Ramos (cell line): ENCODE measurements around the gene QRICH1.

ENCODE experiments used
- in situ Hi-C: fragments of 300-500 bp; cut with MboI; formaldehyde crosslinking; loops from one replicate; pipeline ENCODE4 v1.14.3; 2022; ENCODE audit warnings: low sequenced_read_pairs; ENCODE audit not compliant: unreplicated experiment

QRICH1 gene

GRCh38 chr3:49004352-49005302 is 89.2 kb downstream of the QRICH1 start:
- in situ Hi-C loops, result no loop called here

DNA sequence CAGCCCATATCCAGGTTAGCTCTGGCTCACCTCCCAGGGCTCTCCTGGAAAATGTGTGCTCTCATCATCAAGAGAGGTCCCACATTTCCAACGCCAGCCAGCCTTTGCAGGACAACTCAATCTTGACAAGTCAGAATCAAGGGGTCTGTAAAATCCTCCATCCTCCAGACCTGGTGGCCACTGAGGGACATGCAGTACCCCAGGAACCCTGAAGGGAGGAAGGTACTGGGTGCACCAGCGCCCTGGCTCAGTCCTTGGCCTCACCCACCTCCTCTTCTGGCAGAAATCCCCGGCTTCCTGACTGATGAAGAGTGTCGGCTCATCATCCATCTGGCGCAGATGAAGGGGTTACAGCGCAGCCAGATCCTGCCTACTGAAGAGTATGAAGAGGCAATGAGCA is 92.7 kb downstream of the QRICH1 start:
- in situ Hi-C loops, result no loop called here

- in situ Hi-C loops, result no loop called here
These were observed 94.6 kb downstream of the QRICH1 start for GRCh38 chr3:48999085-48999858.

- in situ Hi-C loops, result no loop called here
These were observed 95.9 kb downstream of the QRICH1 start for GRCh38 chr3:48997714-48998637.

- in situ Hi-C loops, result no loop called here
These were observed 96.7 kb downstream of the QRICH1 start for GRCh38 chr3:48997102-48997635.

DNA sequence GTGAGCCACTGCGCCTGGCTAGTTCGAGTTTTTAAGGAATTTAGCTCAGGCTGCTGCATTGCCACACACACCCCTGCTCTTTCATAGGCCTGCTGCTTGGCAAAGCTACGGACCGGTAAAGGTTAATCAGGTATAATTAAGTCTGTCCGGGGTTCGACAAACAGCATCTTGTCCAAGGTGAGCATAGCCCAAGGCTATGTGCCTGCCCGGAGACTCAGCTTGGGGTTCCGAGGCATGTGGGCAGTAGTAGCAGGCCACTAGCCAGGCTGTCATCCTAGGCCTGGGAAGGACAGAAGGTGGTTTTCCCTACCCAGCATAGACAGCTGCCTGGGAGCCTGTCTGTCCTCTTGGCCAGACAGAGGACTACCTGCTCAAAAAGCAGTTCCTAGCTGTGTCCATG is 97.2 kb downstream of the QRICH1 start:
- in situ Hi-C loops, result no loop called here

GRCh38 chr3:48993834-48994233 is 100.0 kb downstream of the QRICH1 start:
- in situ Hi-C loops, result no loop called here

DNA sequence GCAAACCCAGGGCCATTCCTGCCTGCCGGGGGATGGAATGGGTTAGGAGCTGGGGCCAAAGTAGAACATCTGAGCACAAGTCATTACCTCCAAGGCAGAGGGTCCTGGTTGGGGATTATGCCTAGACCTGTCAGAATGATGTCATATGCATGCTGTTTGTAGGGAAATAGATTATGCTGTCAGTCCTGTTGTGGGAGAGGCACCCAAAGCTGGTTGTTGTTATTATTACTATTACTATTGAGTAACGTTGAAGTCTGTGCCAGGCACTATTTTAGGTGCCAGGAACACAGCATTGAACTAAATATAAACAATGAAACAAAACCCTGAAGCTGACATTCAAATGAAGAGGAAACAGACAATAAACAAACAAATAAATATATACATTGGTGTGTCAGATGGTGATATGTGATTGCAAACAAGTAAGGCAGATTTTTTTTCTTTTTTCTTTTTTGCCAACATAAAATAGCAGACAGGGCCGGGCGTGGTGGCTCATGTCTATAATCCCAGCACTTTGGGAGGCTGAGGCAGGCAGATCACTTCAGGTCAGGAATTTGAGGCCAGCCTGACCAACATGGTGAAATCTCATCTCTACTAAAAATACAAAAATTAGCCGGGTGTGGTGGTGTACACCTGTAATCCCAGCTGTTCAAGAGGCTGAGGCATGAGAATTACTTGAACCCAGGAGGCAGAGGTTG is 101.9 kb downstream of the QRICH1 start:
- in situ Hi-C loops, result no loop called here

GRCh38 chr3:48990636-48991469 is 103.0 kb downstream of the QRICH1 start:
- in situ Hi-C loops, result no loop called here

- in situ Hi-C loops, result no loop called here
These were observed 103.9 kb downstream of the QRICH1 start, which contains the start of gene P4HTM for GRCh38 chr3:48989796-48990635. Gene P4HTM (plus strand): TSS chr3:48990241. CDS start chr3:48990257, 16 bp downstream.

DNA sequence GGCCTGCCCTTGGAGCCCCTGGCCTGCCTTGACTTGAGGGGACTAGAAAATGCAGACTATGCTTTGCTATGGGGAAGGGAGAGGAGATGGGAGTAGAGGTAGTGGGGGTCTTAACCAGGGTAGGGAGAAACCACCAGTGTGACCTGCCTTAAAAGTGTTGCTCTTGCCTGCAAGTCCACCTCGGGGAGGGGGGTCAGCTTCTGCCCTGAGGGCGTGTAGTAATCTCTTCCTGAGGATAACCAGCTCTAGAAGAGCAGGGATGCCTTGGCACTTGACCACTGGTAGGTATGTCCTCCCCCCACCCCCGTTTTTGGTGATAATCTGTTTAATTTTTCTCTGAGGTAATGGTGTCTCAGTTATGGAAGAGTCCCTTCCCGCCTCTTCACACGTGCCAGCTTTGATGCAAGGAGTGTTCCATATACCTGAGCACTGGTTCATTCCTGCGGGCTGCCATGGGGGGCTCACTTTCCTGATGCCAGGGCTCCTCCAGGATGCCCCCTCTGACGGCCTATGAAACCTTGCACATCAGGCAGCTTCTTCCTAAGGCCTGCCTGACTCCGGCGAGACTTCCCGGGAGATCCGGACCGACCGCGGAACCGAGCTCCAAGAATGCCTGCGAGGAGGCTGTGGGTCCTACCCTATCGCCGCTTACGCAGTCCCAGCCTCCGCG is 104.6 kb downstream of the QRICH1 start:
- in situ Hi-C loops, result no loop called here

DNA sequence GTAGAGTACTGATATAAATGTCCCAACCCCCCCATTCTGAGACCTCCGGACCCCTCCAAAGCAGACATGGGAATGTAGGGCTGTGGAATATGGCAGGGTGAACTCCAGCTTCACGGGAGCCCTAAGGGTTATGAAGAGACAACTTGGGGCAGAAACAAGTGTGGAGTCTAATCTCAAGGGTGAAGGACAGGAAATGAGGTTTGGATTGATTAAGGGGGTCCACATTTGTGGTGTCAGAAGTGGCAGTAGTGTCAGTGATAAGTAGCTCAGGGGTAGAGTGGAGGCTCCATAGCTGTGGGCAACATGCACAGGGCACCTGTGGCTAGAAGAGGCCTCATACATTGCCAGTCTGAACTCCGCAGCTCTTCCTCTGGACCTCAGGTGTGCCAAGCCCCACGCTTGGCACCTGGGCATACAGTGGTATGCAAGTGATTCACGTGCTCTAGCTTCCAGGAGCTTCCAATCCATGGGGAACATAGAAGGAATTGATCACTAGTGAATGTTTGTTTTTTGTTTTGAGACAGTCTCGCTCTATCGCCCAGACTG is 108.0 kb downstream of the QRICH1 start:
- in situ Hi-C loops, result no loop called here

- in situ Hi-C loops, result no loop called here
These were observed 109.2 kb downstream of the QRICH1 start for GRCh38 chr3:48984663-48985062.

GRCh38 chr3:48983096-48983495 is 110.8 kb downstream of the QRICH1 start:
- in situ Hi-C loops, result no loop called here

DNA sequence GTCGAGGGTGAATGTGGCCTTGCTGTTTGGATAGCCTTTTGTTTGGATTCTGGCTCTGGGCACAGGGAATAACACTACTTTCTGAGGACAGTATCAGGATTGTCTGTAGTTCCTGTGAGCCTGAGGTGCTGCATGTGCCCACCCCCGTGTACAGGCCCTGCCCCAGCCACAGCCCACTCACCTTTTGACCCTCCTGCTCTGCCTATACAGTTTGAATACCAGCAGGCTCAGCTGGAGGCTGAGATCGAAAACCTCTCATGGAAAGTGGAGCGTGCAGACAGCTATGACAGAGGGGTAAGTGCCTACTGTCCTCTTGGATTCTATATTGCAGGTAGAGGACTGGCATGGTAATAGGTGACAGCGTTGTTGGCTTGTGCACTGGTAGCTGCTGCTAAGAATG is 111.2 kb downstream of the QRICH1 start:
- in situ Hi-C loops, result no loop called here

DNA sequence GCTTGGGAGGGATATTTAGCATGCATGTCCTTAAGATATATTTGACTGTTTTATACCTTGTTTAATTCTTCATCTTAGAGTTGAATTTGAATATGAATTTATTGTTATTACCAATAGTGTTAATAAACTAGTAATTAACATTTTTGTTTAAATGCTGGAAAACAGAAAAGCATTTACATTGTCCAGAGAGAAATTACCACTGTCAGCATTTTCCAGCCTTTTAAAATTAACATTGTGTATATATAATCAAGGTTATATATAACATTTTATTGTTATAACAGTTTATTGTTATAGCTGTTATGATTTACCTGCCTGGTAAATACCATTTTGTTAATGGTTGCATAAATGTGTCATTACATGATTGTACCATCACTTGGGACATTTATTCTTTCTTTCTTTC is 111.9 kb downstream of the QRICH1 start:
- in situ Hi-C loops, result no loop called here

DNA sequence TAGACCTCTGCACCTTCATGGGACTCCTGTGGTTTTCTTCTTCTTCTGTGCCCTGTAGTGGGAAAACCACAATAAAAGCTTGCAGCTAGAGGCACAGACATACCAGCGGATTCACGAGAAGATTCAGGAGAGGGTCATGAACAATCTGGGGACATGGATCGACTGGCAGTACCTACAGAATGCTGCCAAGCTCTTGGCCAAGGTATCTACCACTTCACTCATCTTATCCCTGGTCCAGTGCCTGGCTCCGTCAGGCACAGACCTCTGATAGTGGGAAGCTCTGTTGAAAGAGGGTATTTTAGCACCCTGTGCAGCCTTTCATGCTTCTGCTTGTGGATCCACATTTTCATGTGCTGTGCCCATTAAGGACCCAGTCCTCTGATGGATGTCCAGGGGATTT is 113.6 kb downstream of the QRICH1 start:
- in situ Hi-C loops, result no loop called here
